ENCODE data around the gene IL17RC.

- TF ChIP-seq CTCF (IDR thresholded peaks at IDR 0.05) (no peak), POLR2A (IDR thresholded peaks at IDR 0.05) (no peak)
Measured at GRCh38 chr3:9909221-9910013, 7.5 kb upstream of the IL17RC start.

All from right lobe of liver (tissue), 4 donors.